ENCODE data around the gene CDH4. TPM values are rescaled to one million over a fixed set of nuclear protein-coding genes. Genes with fewer than 3 reads are reported as not detected.

CDH4 gene
- total and polyA plus RNA-seq, 12 donors: 0.04 to 0.25 (median 0.08) TPM; not detected in 5

- WGBS, 2 donors: 84 to 85% methylated on average over 19 of the region's 19 CpGs
- ATAC-seq (no peak), DNase-seq (no peak)
- H3K4me3 ChIP-seq: no peak overlapping the region
- TF ChIP-seq CTCF (IDR thresholded peaks at IDR 0.05): no peak
- H3K27ac ChIP-seq: no peak overlapping the region
- H3K36me3 ChIP-seq: no peaks in the 10 kb centered on the region
- H3K9me3 ChIP-seq: no peaks in the 10 kb centered on the region
- H3K4me1 ChIP-seq: no peaks in the 10 kb centered on the region
- intact Hi-C loops (cut with DNase I): no loop called here
- peaks cover 0 to 58% (median 38%) of the 10 kb centered on the region in 7 donors for H3K27me3 ChIP-seq
These were observed 487.2 kb downstream of the CDH4 start for GRCh38 chr20:61739086-61739831.

GRCh38 chr20:61739832-61740118 lies 487.7 kb downstream of the CDH4 start:
- no peak for DNase-seq
- TF ChIP-seq CTCF (IDR thresholded peaks at IDR 0.05): no peak
- no peak overlapping the region for H3K4me3 ChIP-seq
- 89 to 93% methylated on average over 8 of the region's 8 CpGs for WGBS, 2 donors
- ATAC-seq: no peak
- intact Hi-C loops (cut with DNase I): no loop called here
- no peaks in the 10 kb centered on the region for H3K9me3 ChIP-seq
- no peak overlapping the region for H3K27ac ChIP-seq
- H3K4me1 ChIP-seq: no peaks in the 10 kb centered on the region
- no peaks in the 10 kb centered on the region for H3K36me3 ChIP-seq
- H3K27me3 ChIP-seq: peaks cover 0 to 55% (median 34%) of the 10 kb centered on the region in 7 donors

GRCh38 chr20:61742097-61742825 lies 490.2 kb downstream of the CDH4 start:
- TF ChIP-seq CTCF (IDR thresholded peaks at IDR 0.05): no peak
- Histone ChIP-seq H3K4me3 (no peak overlapping the region), H3K27me3 (peaks cover 0 to 40% (median 18%) of the 10 kb centered on the region in 7 donors), H3K9me3 (peaks cover 0 to 6% (median 0%) of the 10 kb centered on the region in 11 donors), H3K4me1 (no peaks in the 10 kb centered on the region), H3K27ac (no peak overlapping the region), H3K36me3 (no peaks in the 10 kb centered on the region)
- intact Hi-C loops (cut with DNase I): no loop called here
- DNase-seq (no peak), ATAC-seq (no peak)
- WGBS, 2 donors: 67 to 78% methylated on average over 16 of the region's 16 CpGs

- ATAC-seq: no peak
- H3K36me3 ChIP-seq: no peaks in the 10 kb centered on the region
- no peak for TF ChIP-seq CTCF (IDR thresholded peaks at IDR 0.05)
- DNase-seq: no peak
- intact Hi-C loops (cut with DNase I): loop anchor here in 1 of 10 donors (1.0 kb wide), 1 partner anchor 36 kb away; no protein-coding TSS in a partner anchor
- H3K4me1 ChIP-seq: no peaks in the 10 kb centered on the region
- H3K27me3 ChIP-seq: peaks cover 0 to 29% (median 8%) of the 10 kb centered on the region in 7 donors
- 91 to 93% methylated on average over 15 to 16 of the region's 16 CpGs for WGBS, 2 donors
- H3K9me3 ChIP-seq: peaks cover 0 to 17% (median 0%) of the 10 kb centered on the region in 11 donors
- H3K4me3 ChIP-seq: no peak overlapping the region
- H3K27ac ChIP-seq: no peak overlapping the region
These were observed 491.5 kb downstream of the CDH4 start for GRCh38 chr20:61743606-61744005.

All from heart right ventricle (tissue), 16 donors.